HG02852 (cell line): ENCODE measurements around the gene KRT77.
"Not testable (repeated sequence)": the region's sequence is repeated elsewhere in the genome, so short reads cannot be mapped to it uniquely, and the experiment has no call there.

Source experiments
- ATAC-seq: cut with Tn5 transposase; IDR thresholded peaks from one replicate; pipeline ENCODE4 v1.9.1; 2021; ENCODE audit warnings: mild to moderate bottlenecking, moderate library complexity; ENCODE audit not compliant: unreplicated experiment

The KRT77 gene

DNA sequence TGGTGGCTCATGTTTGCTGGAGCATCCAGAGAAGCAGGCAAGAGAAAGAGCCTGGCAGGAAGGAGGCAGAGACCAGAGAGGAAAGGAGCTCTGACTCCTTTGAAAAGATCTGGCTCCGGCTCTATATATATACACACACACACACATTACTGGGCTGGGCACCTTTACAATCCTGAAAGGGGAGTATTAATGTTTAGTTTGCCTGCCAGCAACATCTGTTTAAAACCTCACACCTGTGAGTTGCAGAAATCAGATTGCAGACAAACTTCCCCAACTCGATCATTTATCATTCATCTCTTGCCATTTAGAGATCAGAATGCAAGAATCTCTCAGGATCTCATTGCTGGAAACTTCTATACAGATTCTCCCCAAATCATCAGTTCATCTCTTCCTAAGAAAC lies at the start of gene KRT77:
Gene KRT77 (minus strand): TSS at position 101 of the 400 bp plus-strand sequence. CDS start 90 bp downstream, at position 11.
- ATAC-seq = no peak

DNA sequence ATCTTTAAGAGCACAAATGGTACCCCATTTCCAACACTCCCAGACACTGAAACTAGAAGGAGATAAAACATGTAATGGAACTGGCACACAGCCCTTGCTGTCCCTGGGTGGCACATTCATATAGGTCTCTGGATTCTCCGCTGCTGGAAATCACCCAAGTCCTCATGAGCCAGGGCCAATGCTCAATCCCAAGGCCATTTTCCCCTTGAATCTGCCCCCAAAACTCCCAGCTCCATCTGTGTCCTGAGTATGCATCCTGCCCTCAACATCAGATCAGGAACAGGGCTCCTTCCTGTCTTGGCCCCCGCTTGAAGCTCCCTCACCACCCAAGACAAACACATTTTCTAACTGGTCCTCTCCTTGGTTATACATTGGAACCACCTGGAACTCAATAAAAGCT lies 49.2 kb upstream of the KRT77 start:
- no peak for ATAC-seq

- ATAC-seq = no peak
Measured at GRCh38 chr12:52751795-52752194, 48.5 kb upstream of the KRT77 start.

GRCh38 chr12:52750532-52750931 lies 47.2 kb upstream of the KRT77 start:
- not testable (repeated sequence) for ATAC-seq

- no peak for ATAC-seq
Measured at GRCh38 chr12:52749827-52750226, 46.5 kb upstream of the KRT77 start.

GRCh38 chr12:52748578-52748977 lies 45.3 kb upstream of the KRT77 start:
- no peak for ATAC-seq

GRCh38 chr12:52745554-52745953 lies 42.2 kb upstream of the KRT77 start:
- ATAC-seq = no peak

DNA sequence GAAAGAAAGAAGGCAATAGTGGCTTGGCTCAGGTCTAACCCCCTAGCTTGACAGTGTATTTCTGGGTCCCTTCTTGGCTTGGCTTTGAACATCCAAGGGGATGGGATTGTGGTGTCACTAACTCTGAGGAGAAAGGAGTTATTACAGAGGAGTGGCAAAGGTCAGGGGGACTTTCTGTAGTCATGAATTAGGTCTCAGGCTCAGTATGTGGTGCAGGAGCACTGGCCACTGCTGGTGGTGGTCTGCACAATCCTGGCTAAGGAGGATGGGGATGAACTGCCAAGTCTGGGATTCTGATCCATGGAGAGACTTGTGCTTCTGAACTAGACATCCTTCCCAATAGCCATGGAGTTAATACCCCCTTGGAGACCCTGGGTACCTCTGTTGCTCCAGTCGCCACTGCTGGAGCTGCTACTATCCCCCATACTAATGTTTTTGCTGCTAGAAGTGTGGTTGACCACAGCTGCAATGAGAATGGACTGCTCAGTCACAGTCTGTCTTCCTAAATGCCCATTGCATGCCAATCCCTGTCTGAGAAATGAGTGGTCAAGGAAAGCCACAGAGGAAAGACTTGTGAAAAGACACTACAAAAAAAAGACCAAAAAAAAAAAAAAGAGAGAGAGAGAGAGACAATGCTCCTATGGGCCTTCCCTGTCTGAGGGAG lies 41.3 kb upstream of the KRT77 start:
- ATAC-seq = no peak

DNA sequence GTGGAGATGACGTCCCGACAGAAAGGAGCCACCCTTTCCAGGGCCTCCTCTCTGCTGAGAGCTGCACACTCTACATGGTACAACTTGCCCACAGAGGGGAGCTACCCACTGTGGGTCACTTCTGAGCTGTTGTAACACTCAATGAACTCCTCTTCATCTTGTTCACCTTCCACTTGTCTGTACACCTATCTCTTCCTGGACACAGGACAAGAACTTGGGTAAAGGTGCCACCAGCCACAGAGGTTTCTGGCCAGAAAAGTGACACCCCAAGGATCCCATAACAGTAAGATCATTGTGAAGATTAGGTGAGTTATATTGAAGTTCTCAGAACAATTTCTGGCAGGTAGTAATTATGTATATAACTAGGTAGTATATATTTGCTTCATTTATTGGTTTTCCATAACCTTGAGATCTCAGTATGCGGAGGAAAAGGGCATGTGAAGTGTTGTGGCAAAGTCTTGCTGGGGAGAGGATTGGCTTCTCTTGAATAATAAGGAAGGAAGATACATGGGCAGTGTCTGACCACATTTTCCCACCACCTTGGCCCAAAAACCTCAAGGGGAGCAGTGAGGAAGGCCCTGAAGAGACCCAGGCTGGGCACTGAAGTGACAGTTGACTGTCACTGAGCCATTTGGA lies 39.6 kb upstream of the KRT77 start:
- ATAC-seq = no peak

- no peak for ATAC-seq
Measured at GRCh38 chr12:52742196-52742580, 38.9 kb upstream of the KRT77 start.

- no peak for ATAC-seq
Measured at GRCh38 chr12:52741375-52742195, 38.3 kb upstream of the KRT77 start.

DNA sequence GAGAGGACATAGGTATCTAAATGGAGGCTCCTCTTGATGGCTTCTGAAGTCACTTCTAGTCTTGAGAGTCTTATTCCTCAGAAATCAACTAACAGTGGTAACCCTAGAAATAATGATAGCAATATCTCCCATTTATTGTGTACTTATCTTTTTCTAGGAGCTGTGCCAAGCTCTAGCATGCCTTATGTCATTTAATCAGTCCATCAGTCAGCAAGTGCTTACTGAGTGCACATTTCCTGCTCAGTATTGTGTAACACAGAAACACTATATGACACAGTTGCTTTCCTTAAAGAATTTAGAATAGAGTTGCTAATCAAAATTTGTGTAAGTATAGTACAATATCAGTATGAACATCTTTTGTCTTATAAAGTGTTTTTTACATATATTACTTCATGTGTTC lies 37.3 kb upstream of the KRT77 start:
- ATAC-seq = no peak

- no peak for ATAC-seq
Measured at GRCh38 chr12:52739963-52740362, 36.6 kb upstream of the KRT77 start.

DNA sequence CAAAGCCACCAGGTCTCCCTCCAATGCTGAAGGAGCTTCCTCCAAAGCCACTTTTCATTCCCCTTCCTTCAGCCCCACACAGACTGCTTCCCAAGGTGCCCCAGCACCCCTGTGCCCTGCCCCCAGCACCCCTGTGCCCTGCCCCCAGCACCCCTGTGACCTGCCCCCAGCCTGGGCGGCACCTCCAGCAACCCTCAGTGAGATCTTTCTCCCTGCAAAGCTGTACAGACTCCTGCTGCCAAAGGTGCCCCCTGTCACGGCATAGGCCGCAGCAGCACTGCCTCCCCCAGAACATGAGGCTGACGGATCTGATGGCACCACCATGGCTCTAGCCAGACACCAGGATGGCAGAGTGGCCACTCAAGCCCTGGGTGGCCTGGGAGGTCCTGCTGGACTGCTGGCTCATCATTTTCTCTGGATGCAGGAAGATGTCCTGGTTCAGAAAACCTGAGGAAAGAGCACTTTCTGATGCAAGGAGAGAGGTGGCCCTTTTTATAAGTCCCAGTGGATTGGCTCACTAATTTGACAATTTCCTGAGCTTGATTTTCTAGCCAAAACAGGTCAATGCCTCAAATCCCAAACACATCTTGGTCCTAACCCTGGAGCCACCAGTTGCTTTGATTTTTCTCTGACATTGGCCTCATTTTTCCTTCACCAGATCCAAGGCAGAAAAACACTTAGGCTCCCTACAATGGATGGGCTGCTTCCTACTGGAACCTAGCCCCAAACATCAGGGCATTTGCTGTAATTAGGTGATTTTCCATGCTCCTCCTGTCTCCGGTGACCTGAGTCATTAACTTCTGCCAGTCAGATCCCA lies 32.7 kb upstream of the KRT77 start:
- ATAC-seq = no peak

- no peak for ATAC-seq
Measured at GRCh38 chr12:52735106-52735505, 31.8 kb upstream of the KRT77 start.

GRCh38 chr12:52730793-52731192 lies 27.5 kb upstream of the KRT77 start:
- no peak for ATAC-seq

DNA sequence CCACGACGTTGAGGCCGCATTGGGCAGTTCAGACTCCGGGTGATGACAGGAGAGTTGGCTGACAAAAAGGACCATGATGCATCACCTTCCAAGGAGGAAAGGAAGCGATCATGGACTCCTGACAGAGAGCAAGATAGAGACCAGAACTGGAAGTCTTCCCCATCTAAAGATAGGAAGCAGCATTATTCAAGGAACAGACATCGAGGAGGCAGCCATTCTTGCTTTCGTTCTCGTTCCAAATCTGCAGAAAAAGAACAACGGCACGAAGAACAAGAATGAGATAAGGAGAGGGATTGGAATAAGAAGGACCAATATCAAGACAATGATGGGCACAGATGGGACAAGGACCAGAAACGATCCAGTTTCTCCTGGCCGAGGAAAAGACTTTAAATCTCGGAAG lies 27.1 kb upstream of the KRT77 start:
- no peak for ATAC-seq

DNA sequence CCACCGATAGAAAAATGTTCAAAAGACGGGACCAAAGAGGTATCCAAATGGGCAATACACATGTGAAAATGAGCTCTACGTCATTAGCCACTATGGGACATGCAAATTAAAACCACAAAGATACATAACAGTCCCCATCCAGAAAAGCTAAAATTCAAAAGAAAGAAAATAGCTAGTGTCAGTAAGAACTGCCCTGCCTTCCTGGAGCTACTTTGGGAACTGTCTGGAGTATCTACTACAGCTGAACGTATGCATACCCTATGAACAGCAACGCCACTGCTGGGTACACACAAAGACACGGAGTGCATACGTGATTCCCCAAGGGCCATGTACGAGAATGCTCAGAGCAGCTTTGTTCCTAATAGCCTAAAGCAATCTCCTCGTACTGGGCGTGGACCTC lies 25.8 kb upstream of the KRT77 start:
- no peak for ATAC-seq

DNA sequence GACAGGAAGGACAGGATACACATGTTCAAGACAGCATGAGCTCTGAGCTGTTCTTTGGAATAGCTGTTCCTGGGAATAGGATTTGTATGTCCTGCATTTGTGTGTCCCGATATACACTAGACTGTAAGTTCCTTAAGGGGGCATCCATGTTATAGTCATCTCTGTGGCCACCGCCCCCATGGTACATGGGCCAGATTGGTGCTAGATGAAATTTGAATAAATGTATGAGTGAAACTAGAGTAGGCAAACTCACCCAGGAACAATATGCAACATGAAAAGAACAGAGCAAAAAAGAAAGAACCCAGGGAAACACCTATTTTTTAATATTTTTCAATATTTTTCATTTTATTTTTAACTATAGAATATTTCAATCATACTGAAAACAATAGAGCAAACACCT lies 25.1 kb upstream of the KRT77 start:
- ATAC-seq = no peak

DNA sequence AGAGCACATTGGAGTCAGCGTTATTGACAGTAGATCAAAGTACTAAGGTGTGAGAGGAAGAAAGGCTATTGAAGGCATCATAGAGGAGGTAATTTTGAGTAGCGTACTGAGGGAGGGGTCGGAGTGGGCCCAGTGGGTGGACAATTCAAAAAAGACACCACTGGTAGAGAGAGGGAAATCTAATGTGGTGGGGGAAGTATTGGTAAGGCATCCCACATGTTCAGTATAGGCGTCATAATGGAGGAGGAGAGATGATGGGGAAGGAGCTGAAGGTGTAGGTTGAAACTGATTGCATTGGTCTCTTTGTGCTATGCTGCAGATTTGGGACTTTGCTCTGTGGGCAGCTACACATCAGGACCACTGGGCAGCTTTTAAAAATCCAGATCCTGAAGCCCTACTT lies 23.7 kb upstream of the KRT77 start:
- ATAC-seq = no peak

DNA sequence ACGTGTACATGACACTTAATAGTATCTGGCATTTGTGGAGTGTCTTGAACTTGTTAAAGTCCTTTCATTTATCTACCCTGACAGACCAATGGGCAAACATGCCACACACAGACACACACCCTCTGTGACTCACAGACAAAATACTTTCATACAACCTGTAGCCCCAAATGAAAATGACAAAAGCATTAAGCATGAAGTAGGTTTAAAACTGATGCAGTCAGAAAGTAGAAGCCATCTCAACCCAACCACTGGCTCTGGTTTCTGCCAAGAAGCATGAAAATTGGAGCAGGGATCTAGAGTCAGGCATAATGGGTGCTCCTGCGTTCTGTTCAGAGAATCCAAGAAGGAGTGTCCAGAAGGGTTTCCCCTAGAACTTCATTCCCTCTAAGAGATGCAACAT lies 23.1 kb upstream of the KRT77 start:
- ATAC-seq = no peak
